ENCODE measurements around the gene TRIM41. TPM values are rescaled to one million over a fixed set of nuclear protein-coding genes. Genes with fewer than 3 reads are reported as not detected.

The TRIM41 gene
- 16.6 TPM in 2 replicates for total RNA-seq

DNA sequence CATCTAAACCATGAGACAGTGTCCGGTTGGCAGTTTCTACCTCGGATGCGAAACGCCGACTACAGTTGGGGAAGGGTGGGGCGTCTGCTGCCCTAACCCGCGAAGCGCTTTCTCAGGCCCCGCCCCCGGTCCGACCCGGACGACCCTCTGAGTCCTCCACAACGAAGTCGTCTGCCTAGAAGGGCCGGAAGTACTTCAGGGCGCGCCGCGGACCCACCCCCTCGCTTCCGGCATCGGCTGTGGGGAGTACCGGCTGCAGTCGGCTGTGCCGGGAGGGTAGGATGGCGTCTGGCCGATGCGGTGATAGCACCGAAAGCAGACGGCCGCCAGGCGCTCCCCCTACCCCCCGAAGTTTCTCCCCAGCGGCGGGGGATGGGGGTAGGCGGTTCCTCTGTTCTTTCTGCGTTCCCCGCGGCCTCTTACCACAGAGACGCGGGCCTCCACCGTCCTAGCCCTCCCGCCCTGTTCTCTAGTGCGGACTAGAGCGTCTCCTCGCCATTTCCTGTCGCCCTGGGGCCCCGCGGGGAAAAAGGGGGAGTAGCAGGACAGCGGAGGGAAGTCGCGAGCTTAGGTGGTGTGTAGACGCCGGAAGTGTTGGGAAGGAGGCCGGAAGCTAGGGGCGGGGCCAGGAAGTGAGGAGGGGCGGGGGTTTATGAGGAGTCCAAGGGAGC, at the start of gene TRIM41:
TRIM41 (plus strand) TSS at position 224 of the 671 bp plus-strand sequence. CDS start 719 bp downstream, outside the sequence.

DNA sequence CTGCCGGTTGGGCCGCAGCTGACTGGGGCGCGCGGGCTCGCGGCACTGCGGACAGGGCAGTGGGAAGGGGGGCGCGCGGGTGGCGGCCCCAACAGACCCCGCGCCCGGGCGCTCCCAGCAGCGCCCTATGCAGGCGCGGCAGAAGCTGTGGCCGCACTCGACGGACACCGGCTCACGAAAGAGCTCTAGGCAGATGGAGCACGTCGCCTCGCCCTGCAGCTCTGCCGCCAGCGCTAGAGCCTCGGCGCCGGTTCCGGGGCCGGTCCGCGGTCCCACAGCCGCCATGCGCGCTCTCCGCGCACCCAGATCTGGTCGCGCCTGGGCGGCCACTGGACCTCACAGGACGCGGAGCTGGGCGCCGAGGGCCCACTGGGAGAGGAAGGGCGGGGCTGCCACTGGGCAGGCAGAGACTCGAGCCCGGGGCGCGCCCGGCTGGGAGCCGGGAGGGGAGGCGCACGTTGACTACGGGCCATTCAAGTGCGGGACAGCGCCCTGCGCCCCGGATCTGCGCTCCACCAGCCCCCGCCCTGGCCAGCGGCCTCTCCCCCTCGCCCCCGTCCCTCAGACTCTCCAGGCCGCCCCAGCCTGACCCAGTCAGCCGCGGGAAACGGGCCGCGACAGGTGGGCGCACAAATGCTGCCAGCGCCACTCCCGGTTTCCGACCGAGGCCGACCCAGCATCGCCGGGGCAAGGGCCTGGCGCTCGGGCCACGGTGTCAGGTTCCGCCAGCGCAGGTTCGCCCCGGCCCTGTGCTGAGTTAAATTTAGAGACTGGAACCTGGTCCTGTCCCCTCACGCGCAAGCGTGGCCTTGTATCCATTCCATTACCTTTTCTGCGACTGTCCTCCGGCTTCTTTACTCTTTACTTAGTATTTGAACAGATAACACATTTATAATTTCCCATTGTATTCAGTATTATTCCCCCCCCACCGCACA, 18.0 kb upstream of the TRIM41 start, which contains the start of gene TRIM7:
TRIM7 (minus strand) TSS at position 371 of the 935 bp plus-strand sequence; CDS start at position 285, 86 bp downstream.

DNA sequence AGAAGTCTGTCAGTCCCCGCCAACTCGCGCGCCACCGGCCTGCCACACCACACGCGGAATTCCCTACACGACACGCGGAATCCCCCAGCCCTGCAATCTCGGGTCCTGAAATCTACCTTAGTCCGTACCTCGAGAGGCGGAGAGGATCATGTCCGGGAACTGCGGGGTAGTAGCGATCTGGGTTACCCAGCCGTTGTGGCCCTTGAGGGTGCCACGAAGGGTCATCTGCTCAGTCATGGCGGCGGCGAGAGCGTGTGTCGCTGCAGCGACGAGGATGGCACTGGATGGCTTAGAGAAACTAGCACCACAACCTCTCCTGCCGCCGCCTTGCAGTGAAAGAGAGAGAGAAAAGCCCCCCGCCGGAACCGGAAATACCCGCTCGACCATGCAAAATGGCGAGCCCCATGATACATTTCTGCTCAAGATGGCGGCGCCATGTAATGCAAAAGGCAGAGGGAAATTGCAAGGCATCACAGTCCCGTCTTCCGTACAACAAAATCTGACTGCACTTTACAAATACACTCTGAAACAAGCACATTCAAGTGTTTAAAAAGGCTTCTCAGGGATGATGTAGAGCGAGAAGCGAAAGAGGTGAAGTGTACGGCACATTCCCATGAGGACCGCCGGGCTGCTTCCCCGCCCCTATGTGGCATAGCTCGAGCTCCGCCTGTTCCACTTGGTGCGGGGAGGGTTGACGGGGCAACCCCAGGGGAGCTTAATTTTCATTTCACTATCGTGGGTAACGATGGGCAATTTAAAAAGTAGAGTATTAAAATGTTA, 20.7 kb downstream of the TRIM41 start, which contains the start of gene RACK1:
RACK1 (minus strand) TSS at position 343 of the 780 bp plus-strand sequence; CDS start at position 237, 106 bp downstream.

DNA sequence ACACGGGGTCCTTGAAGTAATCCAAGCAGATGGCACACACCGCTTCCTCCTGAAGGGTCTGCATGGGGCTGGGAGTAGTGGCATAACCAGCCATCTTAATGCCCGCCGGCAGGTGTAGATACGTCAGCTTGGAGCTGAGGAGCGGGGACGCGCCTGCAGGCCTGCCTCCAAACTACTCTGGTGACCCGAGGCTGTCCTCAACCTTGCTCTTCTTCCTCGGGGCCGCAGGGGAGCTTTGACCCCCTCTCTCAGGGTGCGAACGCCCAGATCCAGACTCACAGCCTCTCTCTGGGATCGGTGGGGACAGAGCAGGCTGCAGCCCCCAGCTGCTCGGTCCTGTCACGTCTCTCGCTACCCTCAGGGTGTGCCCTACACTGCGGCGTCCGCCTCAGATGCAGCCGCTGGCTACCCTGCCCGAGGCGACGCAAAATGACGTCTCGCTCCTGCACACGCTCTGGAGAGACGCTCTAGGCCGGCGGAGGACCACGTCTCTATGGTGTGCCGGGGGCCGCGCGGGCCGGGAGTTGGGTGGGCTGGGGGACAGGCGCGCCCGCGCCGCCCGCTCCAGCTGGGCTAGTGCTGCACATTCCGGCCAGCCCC, 37.7 kb downstream of the TRIM41 start, which contains the start of gene TRIM52:
TRIM52 (minus strand) TSS at position 424 of the 600 bp plus-strand sequence; CDS start at position 94, 330 bp downstream.

Other genes with a start within 250 kb of the TRIM41 start
- not detected in 2 replicates for gene BTNL3, start 234.4 kb upstream of the TRIM41 start, total RNA-seq
- not detected in 2 replicates for gene BTNL9, start 183.0 kb upstream of the TRIM41 start, total RNA-seq
- not detected in 2 replicates for gene OR2V1, start 92.1 kb upstream of the TRIM41 start, total RNA-seq
- gene OR2V2, start 75.7 kb upstream of the TRIM41 start, total RNA-seq: under 0.01 TPM in 1 of 2 replicates, not detected in the other
- 2.1 and 2.4 TPM in 2 replicates for gene TRIM7, start 18.1 kb upstream of the TRIM41 start, total RNA-seq
- gene RACK1, start 20.6 kb downstream of the TRIM41 start, total RNA-seq: 3,885 and 4,249 TPM in 2 replicates
- gene TRIM52, start 37.9 kb downstream of the TRIM41 start, total RNA-seq: 7.9 and 8.3 TPM in 2 replicates
- 0.11 TPM in 1 of 2 replicates, not detected in the other for gene OR4F3, start 144.0 kb downstream of the TRIM41 start, total RNA-seq

Measured in uterine smooth muscle cell (primary cell).